ENCODE measurements around the gene CNGA1.

CNGA1 gene

GRCh38 chr4:48047421-48047844 is 31.0 kb upstream of the CNGA1 start:
- H3K4me1 ChIP-seq (ENCODE audit: control insufficient read depth, insufficient read depth, low read length), result no peaks in the 10 kb centered on the region
- no peak overlapping the region for H3K27ac ChIP-seq (ENCODE audit: extremely low read depth, low read depth, low read length)
- no peak overlapping the region for H3K4me3 ChIP-seq (ENCODE audit: low read depth, low read length)
- POLR2A ChIA-PET, result no interaction called here
- no peaks in the 10 kb centered on the region for H3K9me3 ChIP-seq (ENCODE audit: control insufficient read depth, insufficient read depth, low read depth, low read length)
- CTCF ChIA-PET, result no interaction called here
- TF ChIP-seq ZFP3 (tag by site-specific recombination; IDR thresholded peaks at IDR 0.05; ENCODE audit: low read depth) (no peak), ZIC2 (tag by site-specific recombination; IDR thresholded peaks at IDR 0.05) (no peak), ZSCAN5A (tag by site-specific recombination; IDR thresholded peaks at IDR 0.05) (no peak), ZNF18 (tag by site-specific recombination; IDR thresholded peaks at IDR 0.05) (no peak), PRDM2 (tag by site-specific recombination; IDR thresholded peaks at IDR 0.05; ENCODE audit: borderline replicate concordance) (no peak), ZNF514 (tag by site-specific recombination; IDR thresholded peaks at IDR 0.05) (no peak), ZFHX2 (tag by site-specific recombination; conservative IDR thresholded peaks at IDR 0.05) (no peak), ZNF670 (tag by site-specific recombination; IDR thresholded peaks at IDR 0.05; ENCODE audit: low read depth) (no peak), ZNF488 (tag by site-specific recombination; IDR thresholded peaks at IDR 0.05) (no peak), ZNF544 (tag by site-specific recombination; IDR thresholded peaks at IDR 0.05) (no peak), ZNF157 (tag by site-specific recombination; IDR thresholded peaks at IDR 0.05) (no peak), ZNF561 (tag by site-specific recombination; IDR thresholded peaks at IDR 0.05; ENCODE audit: borderline replicate concordance) (no peak), ZNF274 (IDR thresholded peaks at IDR 0.05; ENCODE audit: low read length) (no peak), ZNF274 (tag by site-specific recombination; IDR thresholded peaks at IDR 0.05; ENCODE audit: borderline replicate concordance) (no peak), EGR2 (tag by site-specific recombination; IDR thresholded peaks at IDR 0.05; ENCODE audit: low read depth) (no peak), ZNF19 (tag by site-specific recombination; IDR thresholded peaks at IDR 0.05; ENCODE audit: low read depth) (no peak), ZNF610 (tag by site-specific recombination; IDR thresholded peaks at IDR 0.05; ENCODE audit: borderline replicate concordance) (no peak), SETDB1 (IDR thresholded peaks at IDR 0.05; ENCODE audit: insufficient read length, low read length) (no peak), ZNF513 (tag by site-specific recombination; IDR thresholded peaks at IDR 0.05) (no peak)
- H3K36me3 ChIP-seq (ENCODE audit: control insufficient read depth in 2 of 2, insufficient read depth in 1 of 2, low read length in 2 of 2), result no peaks in the 10 kb centered on the region

All from HEK293 (cell line).